Trophoblast cell (in vitro differentiated cells and primary cell): ENCODE results near the gene COL16A1.

ENCODE experiments used
- DNase-seq, 2 donors: peaks; one replicate each; pipeline ENCODE4 v3.0.0-alpha.2; 2016
- H2AFZ ChIP-seq: 2 replicates; pipeline ENCODE4 v1.6.1; 2013; ENCODE audit warnings: low read length, moderate library complexity, mild to moderate bottlenecking; ENCODE audit not compliant: insufficient read depth, poor library complexity
- H2AK5ac ChIP-seq: 2 replicates; pipeline ENCODE4 v1.6.1; 2013; ENCODE audit warnings: mild to moderate bottlenecking, low read length
- H2BK120ac ChIP-seq: 2 replicates; pipeline ENCODE4 v1.6.1; 2013; ENCODE audit warnings: low read length, mild to moderate bottlenecking, moderate library complexity; ENCODE audit not compliant: insufficient read depth, poor library complexity
- H2BK12ac ChIP-seq: 2 replicates; pipeline ENCODE4 v1.6.1; 2013; ENCODE audit warnings: mild to moderate bottlenecking, low read length, moderate library complexity
- H2BK5ac ChIP-seq: 2 replicates; pipeline ENCODE4 v1.6.1; 2013; ENCODE audit warnings: low read length, low read depth, moderate library complexity, mild to moderate bottlenecking; ENCODE audit not compliant: poor library complexity
- H3K14ac ChIP-seq: 2 replicates; pipeline ENCODE4 v1.6.1; 2013; ENCODE audit warnings: mild to moderate bottlenecking, low read length
- H3K18ac ChIP-seq: 2 replicates; pipeline ENCODE4 v1.6.1; 2013; ENCODE audit warnings: mild to moderate bottlenecking, low read length
- H3K23ac ChIP-seq: 2 replicates; pipeline ENCODE4 v1.6.1; 2013; ENCODE audit warnings: low read length
- H3K27ac ChIP-seq: 2 replicates; pipeline ENCODE4 v1.5.1; 2013; ENCODE audit warnings: low read depth, mild to moderate bottlenecking, inconsistent platforms, low read length, moderate library complexity
- H3K27me3 ChIP-seq: 2 replicates; pipeline ENCODE4 v1.6.1; 2013; ENCODE audit warnings: inconsistent platforms, mild to moderate bottlenecking, low read length, moderate library complexity; ENCODE audit not compliant: insufficient read depth
- H3K36me3 ChIP-seq, 2 experiments: 1 replicate in 1 of 2; 2 replicates in 1 of 2; pipeline ENCODE4 v1.6.1; 2013; ENCODE audit warnings: low read length in 2 of 2, mild to moderate bottlenecking in 2 of 2, moderate library complexity in 1 of 2; ENCODE audit not compliant: insufficient read depth in 2 of 2, control insufficient read depth in 1 of 2
- H3K4ac ChIP-seq: 2 replicates; pipeline ENCODE4 v1.6.1; 2013; ENCODE audit warnings: low read depth, mild to moderate bottlenecking, low read length, moderate library complexity
- H3K4me1 ChIP-seq, 2 experiments: 1 replicate in 1 of 2; 2 replicates in 1 of 2; pipeline ENCODE4 v1.6.1; 2013; ENCODE audit warnings: low read length in 2 of 2, mild to moderate bottlenecking in 2 of 2, moderate library complexity in 1 of 2; ENCODE audit not compliant: insufficient read depth in 2 of 2, control insufficient read depth in 1 of 2
- H3K4me2 ChIP-seq: 2 replicates; pipeline ENCODE4 v1.6.1; 2013; ENCODE audit warnings: inconsistent platforms, mild to moderate bottlenecking, low read length, moderate library complexity
- H3K4me3 ChIP-seq: 2 replicates; pipeline ENCODE4 v1.5.1; 2013; ENCODE audit warnings: mild to moderate bottlenecking, low read depth, low read length, inconsistent platforms
- H3K79me1 ChIP-seq: one replicate; pipeline ENCODE4 v1.6.1; 2013; ENCODE audit warnings: low read length
- H3K79me2 ChIP-seq: 2 replicates; pipeline ENCODE4 v1.6.1; 2013; ENCODE audit warnings: low read length, mild to moderate bottlenecking; ENCODE audit not compliant: control insufficient read depth, insufficient read depth, poor library complexity
- H3K9ac ChIP-seq: 2 replicates; pipeline ENCODE4 v1.6.1; 2013; ENCODE audit warnings: mild to moderate bottlenecking, low read length
- H3K9me3 ChIP-seq: 2 replicates; pipeline ENCODE4 v1.6.1; 2013; ENCODE audit warnings: low read depth, mild to moderate bottlenecking, control low read depth, inconsistent platforms, low read length; ENCODE audit not compliant: insufficient read depth
- H4K12ac ChIP-seq: 2 replicates; pipeline ENCODE4 v1.6.1; 2013; ENCODE audit warnings: low read depth, mild to moderate bottlenecking, low read length, moderate library complexity
- H4K8ac ChIP-seq: 2 replicates; pipeline ENCODE4 v1.6.1; 2013; ENCODE audit warnings: low read depth, mild to moderate bottlenecking, low read length, moderate library complexity
- H4K91ac ChIP-seq: one replicate; pipeline ENCODE4 v1.6.1; 2013; ENCODE audit warnings: low read depth, mild to moderate bottlenecking, low read length, moderate library complexity
- WGBS: extraction: QIAGEN DNeasy Blood & Tissue Kit; methylation state at CpG from one replicate; pipeline ENCODE4 v1.1.7; 2013; ENCODE audit warnings: missing lambda C conversion rate; ENCODE audit not compliant: insufficient read length, insufficient coverage; ENCODE audit errors: extremely low coverage; 5-methylcytosine and 5-hydroxymethylcytosine counted together

Gene COL16A1

DNA sequence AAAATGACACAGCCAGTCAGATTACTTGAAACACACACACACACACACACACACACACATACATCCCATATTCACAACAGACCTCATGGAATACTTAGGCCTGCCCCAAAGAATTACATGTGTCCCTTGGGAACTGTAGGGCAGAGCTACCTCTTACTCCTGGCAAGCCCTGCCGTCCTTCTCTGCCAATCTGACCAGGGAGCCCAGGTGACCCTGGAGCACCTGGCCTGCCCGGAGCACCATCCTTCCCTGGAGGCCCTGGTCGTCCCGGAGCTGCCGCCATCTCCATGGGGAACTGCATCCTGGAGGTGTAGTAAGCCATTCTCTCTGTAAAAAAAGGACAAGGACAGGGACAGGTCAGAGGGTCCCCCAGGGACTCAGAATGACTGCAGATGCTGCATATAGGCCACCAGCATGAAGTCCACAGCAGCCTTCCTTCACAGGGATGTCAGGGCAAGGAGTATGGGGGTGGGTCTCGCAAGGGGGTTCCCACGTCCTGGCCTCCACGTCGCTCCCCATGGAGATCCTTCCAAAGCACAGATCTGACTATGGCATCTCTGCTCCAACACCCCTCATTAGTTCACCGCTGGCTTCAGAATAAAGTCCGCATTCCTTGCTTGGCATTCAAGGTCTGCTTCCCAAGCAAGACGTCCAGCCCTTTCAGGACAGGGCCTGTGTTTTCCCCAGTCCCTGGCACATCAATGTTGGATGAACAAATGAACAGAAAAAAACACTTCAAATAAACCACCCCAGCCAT lies 49.9 kb downstream of the COL16A1 start:
- Histone ChIP-seq H3K36me3 (peaks cover 36 to 46% of the 10 kb centered on the region in 2 experiments), H3K4me2 (no peak overlapping the region), H4K12ac (no peak overlapping the region)

DNA sequence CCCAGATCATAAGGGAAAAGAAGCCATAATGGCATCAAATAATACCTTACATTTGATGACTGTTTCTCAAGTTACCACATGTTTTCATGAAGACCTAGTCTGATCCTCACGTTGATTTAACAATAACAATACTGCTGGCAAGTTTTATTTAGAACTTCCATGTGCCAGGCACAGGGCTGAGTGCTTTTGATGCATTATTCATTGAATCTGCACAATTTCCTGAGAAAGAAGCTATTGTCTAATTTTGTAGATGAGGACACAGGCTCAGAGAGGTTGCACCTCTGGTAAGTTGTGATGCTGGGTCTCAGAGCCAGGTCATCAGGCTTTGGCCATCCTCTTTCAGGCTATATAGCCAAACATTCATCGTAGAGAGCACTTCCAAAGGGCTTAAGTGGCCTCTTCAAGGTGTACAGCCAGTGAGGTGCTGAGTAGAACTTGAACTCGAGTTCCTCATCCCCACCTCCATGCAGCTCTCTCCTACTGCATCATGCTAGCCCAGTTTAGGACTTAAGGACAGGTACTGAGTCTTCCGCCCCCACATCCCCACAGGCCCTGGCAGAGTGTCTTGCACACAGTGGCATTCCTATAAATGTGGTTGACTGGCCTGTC lies 50.8 kb downstream of the COL16A1 start:
- Histone ChIP-seq H3K4me1 (peaks cover 38 to 49% of the 10 kb centered on the region in 2 experiments), H3K79me1 (peaks cover 56% of the 10 kb centered on the region), H3K14ac (peak overlapping the region; percentile 90), H4K91ac (peak overlapping the region; percentile 83), H2BK12ac (peak overlapping the region; percentile 86), H2AFZ (no peak overlapping the region), H4K8ac (peak overlapping the region; percentile 22), H4K12ac (no peak overlapping the region), H2AK5ac (peak overlapping the region; percentile 70), H3K4ac (peak overlapping the region; percentile 19), H3K23ac (no peak overlapping the region), H3K18ac (peak overlapping the region; percentile 67), H2BK5ac (peak overlapping the region; percentile 77), H3K4me2 (no peak overlapping the region), H3K9me3 (no peaks in the 10 kb centered on the region), H3K9ac (no peak overlapping the region), H3K27ac (peak overlapping the region; percentile 97), H3K79me2 (peaks cover 10% of the 10 kb centered on the region), H2BK120ac (peak overlapping the region; percentile 45), H3K27me3 (no peaks in the 10 kb centered on the region), H3K4me3 (no peak overlapping the region), H3K36me3 (peaks cover 28 to 37% of the 10 kb centered on the region in 2 experiments)
- WGBS, result no CpG with 5 or more reads among the region's 4 CpGs
- no peak for DNase-seq

More for the DNA sequence above, 49.9 kb downstream of the COL16A1 start:
- peak overlapping the region; percentile 37 for H2BK120ac ChIP-seq
- no peak for DNase-seq
- H3K18ac ChIP-seq, result peak overlapping the region; percentile 42
- H3K27ac ChIP-seq, result no peak overlapping the region
- peak overlapping the region; percentile 25 for H2AK5ac ChIP-seq
- H3K79me2 ChIP-seq, result peaks cover 10% of the 10 kb centered on the region
- no peak overlapping the region for H3K4me3 ChIP-seq
- H2BK12ac ChIP-seq, result peak overlapping the region; percentile 61
- H3K9me3 ChIP-seq, result no peaks in the 10 kb centered on the region
- H2BK5ac ChIP-seq, result peak overlapping the region; percentile 36
- no peak overlapping the region for H3K9ac ChIP-seq
- H3K23ac ChIP-seq, result no peak overlapping the region
- H2AFZ ChIP-seq, result peak overlapping the region; percentile 46
- WGBS, result no CpG with 5 or more reads among the region's 12 CpGs
- H4K91ac ChIP-seq, result peak overlapping the region; percentile 46
- H3K4me1 ChIP-seq, result peaks cover 38 to 48% of the 10 kb centered on the region in 2 experiments
- no peaks in the 10 kb centered on the region for H3K27me3 ChIP-seq
- H3K4ac ChIP-seq, result no peak overlapping the region
- H3K79me1 ChIP-seq, result peaks cover 54% of the 10 kb centered on the region
- peak overlapping the region; percentile 20 for H3K14ac ChIP-seq
- H4K8ac ChIP-seq, result no peak overlapping the region

DNA sequence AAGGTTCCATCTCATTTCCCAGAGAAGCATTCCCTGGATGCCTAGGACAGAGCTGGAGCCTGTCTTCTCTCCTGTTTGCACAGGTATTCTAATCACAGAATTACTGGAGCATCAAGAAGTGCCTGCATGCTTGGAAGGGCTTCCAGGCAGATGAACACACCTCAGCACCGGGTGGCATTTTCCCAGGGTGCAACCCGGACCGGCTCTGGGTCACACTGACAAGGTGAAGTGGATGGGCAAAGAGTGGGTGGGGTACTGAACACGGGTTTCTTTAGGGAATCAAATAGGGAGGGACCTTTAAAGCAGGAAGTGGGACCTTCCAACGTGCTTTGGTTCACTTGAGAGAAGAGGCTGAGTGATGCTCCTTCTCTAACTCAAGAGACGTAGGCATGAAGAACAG lies 52.1 kb downstream of the COL16A1 start:
- Histone ChIP-seq H2AFZ (no peak overlapping the region), H3K27me3 (no peaks in the 10 kb centered on the region), H4K12ac (peak overlapping the region; percentile 14), H4K8ac (peak overlapping the region; percentile 44), H2AK5ac (peak overlapping the region; percentile 13), H2BK12ac (peak overlapping the region; percentile 84), H3K4ac (peak overlapping the region; percentile 42), H3K23ac (no peak overlapping the region), H3K18ac (peak overlapping the region; percentile 83), H3K79me1 (peaks cover 63% of the 10 kb centered on the region), H3K36me3 (peaks cover 21 to 31% of the 10 kb centered on the region in 2 experiments), H3K9ac (no peak overlapping the region), H3K9me3 (no peaks in the 10 kb centered on the region), H3K4me2 (no peak overlapping the region), H2BK5ac (peak overlapping the region; percentile 98), H3K27ac (peak overlapping the region; percentile 97), H3K4me3 (no peak overlapping the region), H4K91ac (peak overlapping the region; percentile 97), H3K4me1 (peaks cover 42 to 52% of the 10 kb centered on the region in 2 experiments), H2BK120ac (peak overlapping the region; percentile 92), H3K14ac (peak overlapping the region; percentile 86), H3K79me2 (peaks cover 12% of the 10 kb centered on the region)
- DNase-seq, result peak; percentile 23 to 65
- no CpG with 5 or more reads among the region's 6 CpGs for WGBS

DNA sequence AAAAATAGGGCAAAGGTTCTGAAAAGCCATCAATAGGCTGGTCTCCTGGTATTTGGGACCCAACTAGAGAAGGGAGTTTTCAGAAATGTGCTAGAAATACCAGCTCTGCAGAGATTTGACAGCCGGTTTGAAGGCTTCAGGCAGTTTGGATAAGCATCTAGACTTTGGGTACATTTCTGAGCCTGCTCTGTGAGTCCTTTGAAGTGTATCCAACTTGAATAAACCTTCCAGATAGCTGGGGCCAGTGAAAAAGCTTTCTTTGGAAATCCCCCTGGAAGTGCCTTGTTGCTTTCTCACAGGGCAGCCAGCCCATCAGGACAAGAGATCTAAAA lies 52.8 kb downstream of the COL16A1 start:
- Histone ChIP-seq H2AK5ac (no peak overlapping the region), H3K4me1 (peaks cover 40 to 52% of the 10 kb centered on the region in 2 experiments), H2AFZ (no peak overlapping the region), H3K79me2 (peaks cover 12% of the 10 kb centered on the region), H3K27me3 (no peaks in the 10 kb centered on the region), H3K9ac (no peak overlapping the region), H4K12ac (no peak overlapping the region), H3K4ac (no peak overlapping the region), H3K9me3 (no peaks in the 10 kb centered on the region), H2BK120ac (peak overlapping the region; percentile 92), H2BK12ac (no peak overlapping the region), H3K4me2 (no peak overlapping the region), H4K8ac (no peak overlapping the region), H3K79me1 (peaks cover 65% of the 10 kb centered on the region), H3K23ac (no peak overlapping the region), H3K27ac (peak overlapping the region; percentile 97), H3K18ac (no peak overlapping the region), H4K91ac (no peak overlapping the region), H3K4me3 (no peak overlapping the region), H3K14ac (no peak overlapping the region), H3K36me3 (peaks cover 21 to 28% of the 10 kb centered on the region in 2 experiments), H2BK5ac (peak overlapping the region; percentile 98)
- WGBS, result no CpG with 5 or more reads among the region's 1 CpG
- peak; percentile 95 to 98 for DNase-seq
